ENCODE data around the gene GSN. TPM values are rescaled to one million over a fixed set of nuclear protein-coding genes. Genes with fewer than 3 reads are reported as not detected.
A peak's percentile ranks its signal among the peaks of the same experiment; 100 is the strongest.

Gene GSN
- total RNA-seq, 1 donor from 2014 or later, result 35.0 TPM

DNA sequence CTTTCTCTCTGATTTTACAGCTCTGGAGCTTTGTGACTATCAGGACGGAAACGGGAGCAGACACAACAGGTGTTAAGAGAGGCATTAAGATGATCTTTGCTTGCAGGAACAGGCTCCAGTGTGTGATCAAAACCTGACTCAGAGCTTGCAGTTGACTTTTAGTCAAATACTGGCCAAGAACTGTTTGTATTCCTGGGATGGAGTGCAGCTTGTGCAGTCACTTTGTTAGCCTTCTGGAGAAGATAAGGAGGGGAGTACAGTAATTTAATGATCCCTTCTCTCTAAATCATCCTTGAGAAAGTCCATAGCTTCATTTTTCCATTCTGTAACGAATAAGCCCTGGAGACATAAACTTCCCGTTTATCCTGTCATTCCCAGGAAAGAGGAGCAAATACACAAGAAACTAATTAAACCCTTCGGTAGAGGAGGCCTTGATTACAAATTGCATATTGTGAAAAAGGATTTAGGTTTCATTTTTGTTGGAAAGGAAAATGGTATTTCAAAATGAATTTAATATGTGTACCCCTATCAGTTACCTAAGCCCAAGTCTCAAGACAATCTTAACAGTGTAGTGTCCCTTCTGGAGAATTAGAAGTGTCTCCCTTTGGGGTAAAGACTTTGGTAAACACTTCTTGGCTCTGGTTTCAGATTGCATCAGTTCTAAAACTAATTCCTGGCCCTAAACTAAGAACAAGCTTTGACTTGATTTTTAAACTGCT, 105.2 kb downstream of the GSN start:
- H3K9me3 Mint-ChIP-seq (ENCODE audit: low read depth), result peaks cover 6% of the 10 kb centered on the region
- H3K36me3 Mint-ChIP-seq (ENCODE audit: insufficient read depth), result peaks cover 3% of the 10 kb centered on the region
- DNase-seq (ENCODE audit: low spot score, unreplicated experiment), result no peak
- peaks cover 18% of the 10 kb centered on the region for H3K27me3 Mint-ChIP-seq
- H3K27ac Mint-ChIP-seq, result no peak overlapping the region
- H3K4me1 Mint-ChIP-seq (ENCODE audit: low read depth), result peaks cover 16% of the 10 kb centered on the region
- TF ChIP-seq, protein P1, sequence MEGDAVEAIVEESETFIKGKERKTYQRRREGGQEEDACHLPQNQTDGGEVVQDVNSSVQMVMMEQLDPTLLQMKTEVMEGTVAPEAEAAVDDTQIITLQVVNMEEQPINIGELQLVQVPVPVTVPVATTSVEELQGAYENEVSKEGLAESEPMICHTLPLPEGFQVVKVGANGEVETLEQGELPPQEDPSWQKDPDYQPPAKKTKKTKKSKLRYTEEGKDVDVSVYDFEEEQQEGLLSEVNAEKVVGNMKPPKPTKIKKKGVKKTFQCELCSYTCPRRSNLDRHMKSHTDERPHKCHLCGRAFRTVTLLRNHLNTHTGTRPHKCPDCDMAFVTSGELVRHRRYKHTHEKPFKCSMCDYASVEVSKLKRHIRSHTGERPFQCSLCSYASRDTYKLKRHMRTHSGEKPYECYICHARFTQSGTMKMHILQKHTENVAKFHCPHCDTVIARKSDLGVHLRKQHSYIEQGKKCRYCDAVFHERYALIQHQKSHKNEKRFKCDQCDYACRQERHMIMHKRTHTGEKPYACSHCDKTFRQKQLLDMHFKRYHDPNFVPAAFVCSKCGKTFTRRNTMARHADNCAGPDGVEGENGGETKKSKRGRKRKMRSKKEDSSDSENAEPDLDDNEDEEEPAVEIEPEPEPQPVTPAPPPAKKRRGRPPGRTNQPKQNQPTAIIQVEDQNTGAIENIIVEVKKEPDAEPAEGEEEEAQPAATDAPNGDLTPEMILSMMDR (IDR thresholded peaks at IDR 0.05; ENCODE audit: unreplicated experiment), result no peak
- H3K4me3 Mint-ChIP-seq (ENCODE audit: low read depth), result no peak overlapping the region

DNA sequence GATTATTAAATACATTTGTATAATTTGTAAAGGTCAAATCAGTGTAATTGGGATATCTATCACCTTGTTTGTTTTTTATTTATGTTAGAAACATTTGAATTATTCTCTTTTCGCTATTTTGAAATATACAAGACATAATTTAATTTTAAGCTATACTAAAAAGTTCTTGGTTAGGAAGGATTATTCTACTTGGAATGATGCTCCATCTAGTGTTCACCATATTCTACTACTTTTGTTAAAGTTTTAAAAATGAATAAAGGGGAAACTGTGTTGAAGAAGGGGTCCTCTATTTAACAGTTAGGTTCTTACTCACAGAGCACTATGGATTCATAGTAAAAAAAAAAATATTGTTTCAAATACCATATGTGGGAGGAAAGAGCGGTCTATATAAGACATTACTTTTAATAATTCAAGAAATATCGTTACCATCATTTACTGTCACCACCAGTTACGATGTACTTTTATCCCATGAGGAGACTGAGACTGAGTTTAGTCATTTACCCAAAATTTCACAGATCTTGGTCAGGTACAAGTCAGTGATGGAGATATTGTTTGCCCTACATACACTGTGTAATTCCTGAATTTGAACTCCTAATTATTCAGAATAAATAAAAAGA, 108.4 kb downstream of the GSN start:
- TF ChIP-seq, protein P1 (IDR thresholded peaks at IDR 0.05; ENCODE audit: unreplicated experiment), result peak; percentile 23
- H3K4me3 Mint-ChIP-seq (ENCODE audit: low read depth), result no peak overlapping the region
- H3K27ac Mint-ChIP-seq, result no peak overlapping the region
- peaks cover 8% of the 10 kb centered on the region for H3K9me3 Mint-ChIP-seq (ENCODE audit: low read depth)
- H3K27me3 Mint-ChIP-seq, result no peaks in the 10 kb centered on the region
- peaks cover 3% of the 10 kb centered on the region for H3K36me3 Mint-ChIP-seq (ENCODE audit: insufficient read depth)
- peaks cover 15% of the 10 kb centered on the region for H3K4me1 Mint-ChIP-seq (ENCODE audit: low read depth)
- no peak for DNase-seq (ENCODE audit: low spot score, unreplicated experiment)

DNA sequence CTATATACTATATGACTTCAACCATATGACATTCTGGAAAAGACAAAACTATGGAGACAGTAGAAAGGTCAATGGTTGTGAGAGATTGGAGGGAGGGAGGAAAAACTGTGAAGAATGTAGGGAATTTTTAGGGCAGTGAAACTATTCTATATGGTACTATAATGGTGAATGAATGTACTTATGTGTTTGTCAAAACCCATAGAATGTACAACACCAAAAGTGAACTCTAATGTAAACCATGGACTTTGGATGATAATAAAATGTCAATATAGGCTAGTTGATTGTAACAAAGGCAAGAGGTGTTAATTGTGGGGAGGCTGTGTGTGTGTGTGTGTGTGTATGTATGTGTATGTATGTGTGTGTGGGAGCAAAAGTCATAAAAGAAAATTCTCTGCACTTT, 112.9 kb downstream of the GSN start:
- H3K4me3 Mint-ChIP-seq (ENCODE audit: low read depth), result no peak overlapping the region
- peaks cover 8% of the 10 kb centered on the region for H3K9me3 Mint-ChIP-seq (ENCODE audit: low read depth)
- H3K36me3 Mint-ChIP-seq (ENCODE audit: insufficient read depth), result peaks cover 3% of the 10 kb centered on the region
- TF ChIP-seq, protein P1 (IDR thresholded peaks at IDR 0.05; ENCODE audit: unreplicated experiment), result no peak
- DNase-seq (ENCODE audit: low spot score, unreplicated experiment), result no peak
- H3K27me3 Mint-ChIP-seq, result no peaks in the 10 kb centered on the region
- no peak overlapping the region for H3K27ac Mint-ChIP-seq
- peaks cover 3% of the 10 kb centered on the region for H3K4me1 Mint-ChIP-seq (ENCODE audit: low read depth)

Other genes starting within 250 kb of the GSN start
- gene C5, start 217.9 kb upstream of the GSN start, total RNA-seq, result 42.8 and 47.1 TPM in 2 replicates
- 18.2 and 22.0 TPM in 2 replicates for gene CNTRL, start 193.2 kb upstream of the GSN start, total RNA-seq
- 53.7 and 55.4 TPM in 2 replicates for gene RAB14, start 66.3 kb upstream of the GSN start, total RNA-seq
- 11.0 and 14.4 TPM in 2 replicates for gene STOM, start 102.1 kb downstream of the GSN start, total RNA-seq
- gene GGTA1, start 231.7 kb downstream of the GSN start, total RNA-seq, result not detected in 2 replicates